Stomach (tissue), 9 donors: ENCODE data around the gene ACIN1. TPM values are rescaled to one million over a fixed set of nuclear protein-coding genes. Genes with fewer than 3 reads are reported as not detected.
A peak's percentile ranks its signal among the peaks of the same experiment; 100 is the strongest.

Experiments
- DNase-seq, 2 donors: peaks; one replicate each; pipeline versions ENCODE4 v3.0.0 to v3.0.0-alpha.2; 2013 to 2019
- H3K27ac ChIP-seq, 5 donors: fragments of 200-600 bp in 4 of 5; sonication (generic) in 4 of 5; one replicate each; pipeline ENCODE4 v1.5.1; 2013 to 2019; ENCODE audit warnings: mild to moderate bottlenecking in 1 of 5, moderate library complexity in 1 of 5
- H3K27me3 ChIP-seq, 3 donors: fragments of 200-600 bp; sonication (generic); one replicate each; pipeline ENCODE4 v1.5.1; 2017 to 2019; ENCODE audit warnings: mixed run types in 1 of 3
- H3K36me3 ChIP-seq, 4 donors: fragments of 200-600 bp; sonication (generic); 1 replicate in 3 of 4; 2 replicates in 1 of 4; pipeline ENCODE4 v1.5.1; 2016 to 2019
- H3K4me1 ChIP-seq, 4 donors: fragments of 200-600 bp; sonication (generic); one replicate each; pipeline ENCODE4 v1.5.1; 2016 to 2019
- H3K4me3 ChIP-seq, 4 donors: fragments of 200-600 bp; sonication (generic) in 3 of 4; one replicate each; pipeline ENCODE4 v1.5.1; 2016 to 2019; ENCODE audit warnings: mild to moderate bottlenecking in 1 of 4
- H3K9me3 ChIP-seq, 4 donors: fragments of 200-600 bp; sonication (generic); one replicate each; pipeline ENCODE4 v1.5.1; 2016 to 2019
- EP300 ChIP-seq: sonication (generic); formaldehyde crosslinking; IDR thresholded peaks from one replicate; pipeline ENCODE4 v1.6.1; 2017; ENCODE audit warnings: antibody characterized with exemption
- POLR2A ChIP-seq, 4 donors: fragments of 450-650 bp; IDR thresholded peaks; one replicate each; pipeline ENCODE4 v1.6.1; 2016; ENCODE audit warnings: antibody characterized with exemption in 4 of 4, control low read depth in 2 of 4, mild to moderate bottlenecking in 1 of 4, moderate library complexity in 1 of 4
- POLR2AphosphoS5 ChIP-seq, 3 donors: sonication (generic); formaldehyde crosslinking; IDR thresholded peaks; one replicate each; pipeline ENCODE4 v1.6.1; 2016; ENCODE audit warnings: antibody characterized with exemption in 3 of 3
- WGBS, 5 donors: extraction: QIAGEN DNeasy Blood & Tissue Kit in 3 of 5; methylation state at CpG; one replicate each; pipeline versions ENCODE4 v1.1.5 to v1.1.7; 2013 to 2018; 5-methylcytosine and 5-hydroxymethylcytosine counted together
- intact Hi-C: fragments of 100-400 bp; cut with DNase I; formaldehyde crosslinking; loops from one replicate; pipeline ENCODE4 v1.15.1; 2023; ENCODE audit warnings: low total_unique reads
- polyA plus RNA-seq, 3 donors: library from polyadenylated mRNA; stranded (reverse); fragments of 200-250 nt; gene quantifications; one replicate each; pipeline ENCODE4 v1.2.3, GENCODE V29; 2013
- total RNA-seq, 5 donors: library from RNA; depleted of rRNA; stranded (reverse); fragments of >200 nt; gene quantifications; one replicate each; pipeline versions ENCODE4 v1.1.0 to v1.2.3, GENCODE V29; 2014 to 2016
- TF ChIP-seq, protein P1 (sequence below), 7 experiments: fragments of 450-650 bp in 4 of 7; fragments of 200-600 bp in 3 of 7; sonication (generic) in 3 of 7; IDR thresholded peaks; one replicate each; pipeline ENCODE4 v1.5.1; 2016 to 2019; ENCODE audit warnings: antibody characterized with exemption in 7 of 7, control low read depth in 2 of 7, mild to moderate bottlenecking in 1 of 7
- donor health status: healthy with polysubstance abuse.
- donor health status: Bipolar disorder and iron deficiency.
- donor health status: healthy.

Gene ACIN1
- total and polyA plus RNA-seq, 8 donors = 37.1 to 232 (median 117) TPM

DNA sequence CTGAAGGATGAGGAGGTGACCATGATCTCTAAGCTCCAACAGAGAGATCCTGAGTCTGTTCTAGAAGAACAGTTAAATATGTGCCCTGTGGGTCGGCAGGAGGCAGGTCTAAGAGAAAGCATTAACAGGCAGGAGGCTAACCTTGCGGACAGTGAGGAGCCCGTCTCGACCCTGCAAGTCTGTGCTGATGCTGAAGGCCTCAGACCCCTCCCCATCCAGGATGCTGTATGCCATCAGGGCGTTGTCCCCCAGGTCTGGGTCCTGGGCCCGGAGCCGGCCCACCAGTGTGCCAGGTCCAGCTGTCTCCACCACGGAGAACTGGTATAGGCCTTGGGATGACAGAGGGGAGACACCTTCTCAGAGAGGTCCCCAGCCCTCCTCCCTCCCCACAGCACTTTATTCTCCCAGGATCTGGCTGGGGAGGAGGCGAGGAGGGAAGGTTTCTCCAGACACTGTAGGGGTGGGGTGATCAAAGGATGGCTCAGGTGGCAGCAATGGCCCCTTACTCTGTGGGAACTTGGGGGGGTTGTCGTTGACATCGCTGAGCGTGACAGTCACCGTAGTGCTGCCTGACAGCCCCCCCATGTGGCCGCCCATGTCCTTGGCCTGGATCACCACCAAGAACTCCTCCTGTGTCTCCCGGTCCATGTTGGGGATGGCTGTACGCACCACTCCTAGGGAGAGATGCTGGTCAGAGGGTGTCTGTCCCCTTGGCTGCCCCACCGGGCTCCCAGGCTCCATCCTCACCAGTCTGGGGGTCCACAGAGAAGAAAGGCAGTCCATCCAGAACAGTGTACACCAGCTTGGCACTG is 40.7 kb downstream of the ACIN1 start:
- Histone ChIP-seq H3K27me3 (no peaks in the 10 kb centered on the region), H3K4me1 (peaks cover 12 to 30% (median 23%) of the 10 kb centered on the region in 4 donors), H3K27ac (no peak overlapping the region), H3K4me3 (no peak overlapping the region), H3K36me3 (peaks cover 5 to 9% (median 7%) of the 10 kb centered on the region in 4 donors), H3K9me3 (no peaks in the 10 kb centered on the region)
- no peak for DNase-seq
- intact Hi-C loops = no loop called here
- TF ChIP-seq, protein P1, sequence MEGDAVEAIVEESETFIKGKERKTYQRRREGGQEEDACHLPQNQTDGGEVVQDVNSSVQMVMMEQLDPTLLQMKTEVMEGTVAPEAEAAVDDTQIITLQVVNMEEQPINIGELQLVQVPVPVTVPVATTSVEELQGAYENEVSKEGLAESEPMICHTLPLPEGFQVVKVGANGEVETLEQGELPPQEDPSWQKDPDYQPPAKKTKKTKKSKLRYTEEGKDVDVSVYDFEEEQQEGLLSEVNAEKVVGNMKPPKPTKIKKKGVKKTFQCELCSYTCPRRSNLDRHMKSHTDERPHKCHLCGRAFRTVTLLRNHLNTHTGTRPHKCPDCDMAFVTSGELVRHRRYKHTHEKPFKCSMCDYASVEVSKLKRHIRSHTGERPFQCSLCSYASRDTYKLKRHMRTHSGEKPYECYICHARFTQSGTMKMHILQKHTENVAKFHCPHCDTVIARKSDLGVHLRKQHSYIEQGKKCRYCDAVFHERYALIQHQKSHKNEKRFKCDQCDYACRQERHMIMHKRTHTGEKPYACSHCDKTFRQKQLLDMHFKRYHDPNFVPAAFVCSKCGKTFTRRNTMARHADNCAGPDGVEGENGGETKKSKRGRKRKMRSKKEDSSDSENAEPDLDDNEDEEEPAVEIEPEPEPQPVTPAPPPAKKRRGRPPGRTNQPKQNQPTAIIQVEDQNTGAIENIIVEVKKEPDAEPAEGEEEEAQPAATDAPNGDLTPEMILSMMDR (IDR thresholded peaks at IDR 0.05) = peak in 1 of 7 experiments; percentile 8
- TF ChIP-seq EP300 = no peak
- TF ChIP-seq POLR2AphosphoS5 (IDR thresholded peaks at IDR 0.05) = no peak
- no peak for TF ChIP-seq POLR2A (IDR thresholded peaks at IDR 0.05)
- WGBS, 5 donors = 75 to 79% (median 77%) methylated on average over 14 to 17 of the region's 17 CpGs

DNA sequence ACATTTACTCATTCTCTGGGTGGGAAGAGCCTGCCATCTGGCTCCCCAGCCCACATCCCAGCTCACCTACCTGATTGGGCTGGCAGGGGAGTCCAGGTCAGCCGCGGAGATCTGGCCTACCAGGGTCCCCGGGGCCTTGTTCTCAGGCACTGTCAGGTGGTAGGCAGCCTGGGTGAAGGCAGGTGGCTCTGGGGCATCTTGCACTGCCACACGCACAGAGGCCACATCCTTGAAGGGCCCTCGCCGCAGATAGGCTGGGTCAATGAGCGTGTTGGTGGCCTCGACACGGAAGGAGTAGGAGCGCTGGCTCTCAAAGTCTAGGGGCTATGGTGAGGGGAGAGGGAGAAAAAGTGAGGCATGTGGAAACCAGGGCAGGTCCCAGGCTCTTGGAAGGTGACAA is 41.5 kb downstream of the ACIN1 start:
- Histone ChIP-seq H3K9me3 (no peaks in the 10 kb centered on the region), H3K27me3 (no peaks in the 10 kb centered on the region), H3K4me1 (peaks cover 12 to 28% (median 23%) of the 10 kb centered on the region in 4 donors), H3K36me3 (peaks cover 0 to under 1% (median 0%) of the 10 kb centered on the region in 4 donors), H3K4me3 (no peak overlapping the region), H3K27ac (no peak overlapping the region)
- WGBS, 5 donors = 93 to 97% (median 96%) methylated on average over 7 to 10 of the region's 10 CpGs
- intact Hi-C loops = no loop called here
- TF ChIP-seq, protein P1 (IDR thresholded peaks at IDR 0.05) = no peak
- TF ChIP-seq EP300 = no peak
- DNase-seq = no peak

DNA sequence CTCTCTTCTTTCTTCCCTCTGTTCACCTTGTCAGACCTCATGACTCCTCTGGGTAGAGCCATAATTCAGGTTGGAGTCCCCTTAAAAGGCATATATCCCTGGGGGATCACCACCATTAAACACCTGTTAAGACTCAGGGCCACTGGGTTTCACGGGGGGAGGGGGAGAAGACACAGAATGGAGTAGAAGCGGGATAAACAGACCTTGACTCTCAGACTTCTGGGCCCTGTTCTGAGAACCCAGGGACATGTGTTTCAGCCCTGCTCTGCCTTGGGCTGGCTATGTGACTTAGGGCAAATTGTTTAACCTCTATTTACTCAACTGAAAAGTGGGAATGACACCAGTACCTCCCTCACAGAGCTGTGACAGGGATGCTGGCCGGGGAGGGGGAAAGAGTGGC is 42.3 kb downstream of the ACIN1 start:
- intact Hi-C loops = no loop called here
- H3K36me3 ChIP-seq = no peaks in the 10 kb centered on the region

DNA sequence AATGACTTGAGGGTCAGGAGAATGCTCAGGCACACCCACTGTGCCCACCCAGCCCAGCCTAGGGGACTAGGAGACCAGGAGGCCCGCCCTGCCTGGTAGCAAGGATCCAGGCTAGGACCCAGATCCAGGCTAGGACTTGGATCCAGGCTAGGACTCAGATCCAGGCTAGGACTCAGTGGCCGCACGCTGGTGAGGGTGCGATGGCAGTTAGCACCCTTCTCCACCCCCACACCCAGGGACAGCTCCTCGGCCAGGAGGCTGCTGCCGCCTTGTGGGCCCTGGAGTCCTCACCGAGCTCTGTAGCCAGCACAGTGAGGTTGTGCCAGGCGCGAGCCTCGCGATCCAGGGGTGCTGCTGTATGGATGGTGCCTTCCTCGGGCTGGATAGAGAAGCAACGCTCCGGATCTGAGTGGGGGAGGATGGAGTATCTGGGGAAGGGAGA is 42.7 kb downstream of the ACIN1 start:
- intact Hi-C loops = no loop called here
- Histone ChIP-seq H3K27me3 (peaks cover 0 to 10% (median 0%) of the 10 kb centered on the region in 3 donors), H3K36me3 (no peaks in the 10 kb centered on the region), H3K27ac (no peak overlapping the region), H3K4me1 (peaks cover 11 to 18% (median 14%) of the 10 kb centered on the region in 4 donors), H3K4me3 (no peak overlapping the region), H3K9me3 (no peaks in the 10 kb centered on the region)
- 31 to 62% (median 46%) methylated on average over 8 to 14 of the region's 14 CpGs for WGBS, 5 donors
- TF ChIP-seq EP300 = no peak
- TF ChIP-seq, protein P1 (IDR thresholded peaks at IDR 0.05) = peak in 4 of 7 experiments; percentile 17 to 59 (median 48)
- DNase-seq = peak; percentile 55 to 68

More for the DNA sequence above, 42.3 kb downstream of the ACIN1 start:
- peaks cover 12 to 21% (median 16%) of the 10 kb centered on the region in 4 donors for H3K4me1 ChIP-seq
- no peak for DNase-seq
- WGBS, 5 donors = 67 to 86% (median 80%) methylated on average over 3 of the region's 3 CpGs
- H3K27me3 ChIP-seq = peaks cover 0 to 7% (median 0%) of the 10 kb centered on the region in 3 donors
- H3K4me3 ChIP-seq = no peak overlapping the region
- H3K9me3 ChIP-seq = no peaks in the 10 kb centered on the region
- no peak overlapping the region for H3K27ac ChIP-seq
- TF ChIP-seq EP300 (no peak), POLR2AphosphoS5 (IDR thresholded peaks at IDR 0.05) (no peak), POLR2A (IDR thresholded peaks at IDR 0.05) (no peak)
- TF ChIP-seq, protein P1 (IDR thresholded peaks at IDR 0.05) = no peak
